Measurements from ENCODE around the gene CELF2.

CELF2 gene

DNA sequence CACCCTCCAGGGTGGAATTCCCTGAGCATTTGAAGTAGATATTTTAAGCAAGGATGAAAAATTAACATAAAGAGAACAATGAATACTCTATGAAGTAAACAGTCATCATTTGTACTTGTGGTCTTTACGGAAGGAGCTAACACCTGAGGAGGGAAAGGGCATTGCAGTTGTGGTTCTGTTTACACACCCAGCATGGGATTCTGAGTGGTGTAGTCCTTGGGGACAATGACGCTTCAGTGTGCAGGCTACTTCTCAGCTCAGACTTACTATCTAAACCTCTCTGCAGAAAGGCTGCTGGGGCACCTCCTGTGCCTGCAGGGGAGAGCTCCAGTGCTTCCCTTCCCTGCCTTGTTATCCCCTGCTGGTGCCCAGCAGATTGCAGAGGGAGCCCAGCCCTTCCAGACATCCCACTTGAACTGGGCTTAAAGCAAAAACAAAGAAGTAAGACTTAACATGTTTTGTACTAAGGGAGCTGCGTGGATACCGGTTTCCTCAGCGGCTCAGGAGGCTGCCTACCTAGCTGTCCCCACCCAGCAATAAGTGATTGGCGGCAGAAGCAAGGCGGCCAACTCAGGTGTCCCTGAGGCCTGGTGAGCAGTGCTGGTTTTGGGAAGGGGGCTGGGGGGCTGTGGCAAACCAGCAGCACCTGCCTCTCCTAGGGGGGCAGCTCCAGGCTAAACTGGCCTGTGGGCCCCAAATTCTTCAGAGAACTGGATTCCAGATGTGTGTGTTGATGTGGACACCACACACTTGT, 89.1 kb downstream of the CELF2 start (continued):
- TF ChIP-seq, protein P1, sequence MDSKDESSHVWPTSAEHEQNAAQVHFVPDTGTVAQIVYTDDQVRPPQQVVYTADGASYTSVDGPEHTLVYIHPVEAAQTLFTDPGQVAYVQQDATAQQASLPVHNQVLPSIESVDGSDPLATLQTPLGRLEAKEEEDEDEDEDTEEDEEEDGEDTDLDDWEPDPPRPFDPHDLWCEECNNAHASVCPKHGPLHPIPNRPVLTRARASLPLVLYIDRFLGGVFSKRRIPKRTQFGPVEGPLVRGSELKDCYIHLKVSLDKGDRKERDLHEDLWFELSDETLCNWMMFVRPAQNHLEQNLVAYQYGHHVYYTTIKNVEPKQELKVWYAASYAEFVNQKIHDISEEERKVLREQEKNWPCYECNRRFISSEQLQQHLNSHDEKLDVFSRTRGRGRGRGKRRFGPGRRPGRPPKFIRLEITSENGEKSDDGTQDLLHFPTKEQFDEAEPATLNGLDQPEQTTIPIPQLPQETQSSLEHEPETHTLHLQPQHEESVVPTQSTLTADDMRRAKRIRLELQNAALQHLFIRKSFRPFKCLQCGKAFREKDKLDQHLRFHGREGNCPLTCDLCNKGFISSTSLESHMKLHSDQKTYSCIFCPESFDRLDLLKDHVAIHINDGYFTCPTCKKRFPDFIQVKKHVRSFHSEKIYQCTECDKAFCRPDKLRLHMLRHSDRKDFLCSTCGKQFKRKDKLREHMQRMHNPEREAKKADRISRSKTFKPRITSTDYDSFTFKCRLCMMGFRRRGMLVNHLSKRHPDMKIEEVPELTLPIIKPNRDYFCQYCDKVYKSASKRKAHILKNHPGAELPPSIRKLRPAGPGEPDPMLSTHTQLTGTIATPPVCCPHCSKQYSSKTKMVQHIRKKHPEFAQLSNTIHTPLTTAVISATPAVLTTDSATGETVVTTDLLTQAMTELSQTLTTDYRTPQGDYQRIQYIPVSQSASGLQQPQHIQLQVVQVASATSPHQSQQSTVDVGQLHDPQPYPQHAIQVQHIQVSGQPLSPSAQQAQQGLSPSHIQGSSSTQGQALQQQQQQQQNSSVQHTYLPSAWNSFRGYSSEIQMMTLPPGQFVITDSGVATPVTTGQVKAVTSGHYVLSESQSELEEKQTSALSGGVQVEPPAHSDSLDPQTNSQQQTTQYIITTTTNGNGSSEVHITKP (tag by site-specific recombination; IDR thresholded peaks at IDR 0.05), result peak; percentile 83
- TF ChIP-seq ZNF155 (tag by site-specific recombination; IDR thresholded peaks at IDR 0.05) (no peak), YY1 (tag by site-specific recombination; IDR thresholded peaks at IDR 0.05) (no peak), ZNF23 (tag by site-specific recombination; IDR thresholded peaks at IDR 0.05; ENCODE audit: borderline replicate concordance) (no peak), ZNF121 (tag by site-specific recombination; IDR thresholded peaks at IDR 0.05) (no peak), SALL2 (tag by site-specific recombination; IDR thresholded peaks at IDR 0.05; ENCODE audit: borderline replicate concordance) (no peak), ZNF596 (tag by site-specific recombination; IDR thresholded peaks at IDR 0.05) (no peak), ZNF433 (tag by site-specific recombination; IDR thresholded peaks at IDR 0.05; ENCODE audit: low read depth) (no peak), GLIS2 (tag by site-specific recombination; IDR thresholded peaks at IDR 0.05) (no peak)
- TF ChIP-seq, protein P2, sequence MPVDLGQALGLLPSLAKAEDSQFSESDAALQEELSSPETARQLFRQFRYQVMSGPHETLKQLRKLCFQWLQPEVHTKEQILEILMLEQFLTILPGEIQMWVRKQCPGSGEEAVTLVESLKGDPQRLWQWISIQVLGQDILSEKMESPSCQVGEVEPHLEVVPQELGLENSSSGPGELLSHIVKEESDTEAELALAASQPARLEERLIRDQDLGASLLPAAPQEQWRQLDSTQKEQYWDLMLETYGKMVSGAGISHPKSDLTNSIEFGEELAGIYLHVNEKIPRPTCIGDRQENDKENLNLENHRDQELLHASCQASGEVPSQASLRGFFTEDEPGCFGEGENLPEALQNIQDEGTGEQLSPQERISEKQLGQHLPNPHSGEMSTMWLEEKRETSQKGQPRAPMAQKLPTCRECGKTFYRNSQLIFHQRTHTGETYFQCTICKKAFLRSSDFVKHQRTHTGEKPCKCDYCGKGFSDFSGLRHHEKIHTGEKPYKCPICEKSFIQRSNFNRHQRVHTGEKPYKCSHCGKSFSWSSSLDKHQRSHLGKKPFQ (tag by site-specific recombination; IDR thresholded peaks at IDR 0.05), result no peak

DNA sequence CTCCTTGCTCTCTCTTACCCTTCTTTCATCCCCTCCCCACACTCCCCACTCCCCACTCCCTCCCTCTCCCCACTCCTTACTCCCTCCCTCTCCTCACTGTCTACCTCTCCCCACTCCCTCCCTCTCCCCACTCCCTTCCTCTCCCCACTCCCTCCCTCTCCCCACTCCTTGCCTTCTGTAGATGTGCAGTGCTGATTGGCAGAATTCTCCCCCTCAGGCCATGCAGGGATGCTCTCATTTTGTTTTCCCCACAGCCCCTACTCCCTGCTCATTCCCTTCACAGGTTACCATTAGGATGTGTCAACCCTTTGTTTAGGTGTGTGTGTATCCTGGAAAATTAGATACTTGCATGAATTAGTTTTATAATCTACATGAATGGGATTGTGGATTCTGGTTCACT, 90.3 kb downstream of the CELF2 start:
- Histone ChIP-seq H3K27ac (ENCODE audit: extremely low read depth, low read depth, low read length) (no peak overlapping the region), H3K4me1 (ENCODE audit: control insufficient read depth, insufficient read depth, low read length) (no peaks in the 10 kb centered on the region), H3K9me3 (ENCODE audit: control insufficient read depth, insufficient read depth, low read depth, low read length) (no peaks in the 10 kb centered on the region), H3K4me3 (ENCODE audit: low read depth, low read length) (no peak overlapping the region), H3K36me3 (ENCODE audit: control insufficient read depth in 2 of 2, insufficient read depth in 1 of 2, low read length in 2 of 2) (no peaks in the 10 kb centered on the region)
- TF ChIP-seq, protein P3, sequence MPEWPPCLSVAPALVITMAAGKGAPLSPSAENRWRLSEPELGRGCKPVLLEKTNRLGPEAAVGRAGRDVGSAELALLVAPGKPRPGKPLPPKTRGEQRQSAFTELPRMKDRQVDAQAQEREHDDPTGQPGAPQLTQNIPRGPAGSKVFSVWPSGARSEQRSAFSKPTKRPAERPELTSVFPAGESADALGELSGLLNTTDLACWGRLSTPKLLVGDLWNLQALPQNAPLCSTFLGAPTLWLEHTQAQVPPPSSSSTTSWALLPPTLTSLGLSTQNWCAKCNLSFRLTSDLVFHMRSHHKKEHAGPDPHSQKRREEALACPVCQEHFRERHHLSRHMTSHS (tag by site-specific recombination; IDR thresholded peaks at IDR 0.05), result no peak
- TF ChIP-seq, protein P1 (tag by site-specific recombination; IDR thresholded peaks at IDR 0.05), result no peak
- TF ChIP-seq SP7 (tag by site-specific recombination; IDR thresholded peaks at IDR 0.05) (no peak), ZSCAN16 (tag by site-specific recombination; IDR thresholded peaks at IDR 0.05) (no peak), ZNF302 (tag by site-specific recombination; IDR thresholded peaks at IDR 0.05; ENCODE audit: low read depth) (no peak), SP2 (tag by site-specific recombination; IDR thresholded peaks at IDR 0.05) (no peak), ZNF248 (tag by site-specific recombination; IDR thresholded peaks at IDR 0.05) (no peak)
- TF ChIP-seq, protein P4, sequence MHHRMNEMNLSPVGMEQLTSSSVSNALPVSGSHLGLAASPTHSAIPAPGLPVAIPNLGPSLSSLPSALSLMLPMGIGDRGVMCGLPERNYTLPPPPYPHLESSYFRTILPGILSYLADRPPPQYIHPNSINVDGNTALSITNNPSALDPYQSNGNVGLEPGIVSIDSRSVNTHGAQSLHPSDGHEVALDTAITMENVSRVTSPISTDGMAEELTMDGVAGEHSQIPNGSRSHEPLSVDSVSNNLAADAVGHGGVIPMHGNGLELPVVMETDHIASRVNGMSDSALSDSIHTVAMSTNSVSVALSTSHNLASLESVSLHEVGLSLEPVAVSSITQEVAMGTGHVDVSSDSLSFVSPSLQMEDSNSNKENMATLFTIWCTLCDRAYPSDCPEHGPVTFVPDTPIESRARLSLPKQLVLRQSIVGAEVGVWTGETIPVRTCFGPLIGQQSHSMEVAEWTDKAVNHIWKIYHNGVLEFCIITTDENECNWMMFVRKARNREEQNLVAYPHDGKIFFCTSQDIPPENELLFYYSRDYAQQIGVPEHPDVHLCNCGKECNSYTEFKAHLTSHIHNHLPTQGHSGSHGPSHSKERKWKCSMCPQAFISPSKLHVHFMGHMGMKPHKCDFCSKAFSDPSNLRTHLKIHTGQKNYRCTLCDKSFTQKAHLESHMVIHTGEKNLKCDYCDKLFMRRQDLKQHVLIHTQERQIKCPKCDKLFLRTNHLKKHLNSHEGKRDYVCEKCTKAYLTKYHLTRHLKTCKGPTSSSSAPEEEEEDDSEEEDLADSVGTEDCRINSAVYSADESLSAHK (tag by site-specific recombination; IDR thresholded peaks at IDR 0.05), result no peak
- TF ChIP-seq, protein P2 (tag by site-specific recombination; IDR thresholded peaks at IDR 0.05), result no peak
- ChIA-PET CTCF (no interaction called here), POLR2A (no interaction called here)
